ENCODE measurements around the gene PIGQ. TPM values are rescaled to one million over a fixed set of nuclear protein-coding genes. Genes with fewer than 3 reads are reported as not detected.

Gene PIGQ
- total and polyA plus RNA-seq, 11 donors = 16.4 to 39.5 (median 22.0) TPM

DNA sequence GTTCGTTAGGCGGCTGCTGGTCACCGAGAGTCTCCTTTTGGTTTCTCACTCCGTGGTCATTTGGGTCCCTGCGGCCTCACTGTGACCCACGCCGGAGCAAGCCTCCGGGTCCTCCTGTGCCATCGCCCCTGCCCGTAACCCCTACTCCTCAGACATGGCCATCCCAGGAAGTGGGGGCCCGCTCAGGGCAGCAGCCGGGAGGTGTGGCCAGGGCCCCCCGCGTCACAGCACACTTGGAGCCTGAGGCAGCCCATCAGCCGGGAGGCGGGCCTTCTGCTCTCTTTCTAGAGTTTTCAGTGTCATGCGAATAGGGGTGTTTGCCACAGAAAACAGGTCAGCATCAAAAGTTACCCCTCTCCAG lies 53.1 kb downstream of the PIGQ start:
- H3K27ac ChIP-seq = peak overlapping the region in 1 of 12 donors; percentile 69
- peak in 1 of 5 donors; percentile 17 for DNase-seq

DNA sequence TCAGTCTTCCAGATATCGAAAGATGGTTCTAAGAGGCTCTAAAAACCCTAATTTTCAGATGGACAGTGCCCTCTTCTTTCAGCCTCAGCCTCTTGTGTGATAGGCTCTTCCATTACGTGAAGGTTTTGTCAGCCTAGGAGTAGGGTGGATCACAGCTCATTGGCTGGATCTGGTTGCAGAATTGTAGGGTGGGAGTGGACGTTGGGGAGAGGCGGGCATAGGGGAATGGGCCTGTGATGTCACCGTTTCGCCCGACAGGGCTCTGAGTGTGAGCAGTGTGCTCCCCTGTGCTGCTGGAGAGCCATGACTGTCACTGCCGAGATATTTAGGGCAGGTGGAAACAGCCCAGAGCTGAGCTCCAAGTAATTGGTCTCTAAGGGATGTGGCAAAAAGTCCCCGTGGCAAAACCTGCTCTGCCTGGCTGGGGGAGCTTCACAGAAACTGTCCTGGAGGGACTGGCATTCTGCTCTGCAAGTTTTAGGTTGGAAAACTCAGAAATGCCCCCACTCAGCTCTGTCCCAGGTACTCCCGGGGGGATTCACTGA lies 54.8 kb downstream of the PIGQ start:
- Histone ChIP-seq H3K4me1 (peaks cover 0 to 8% (median 3%) of the 10 kb centered on the region in 12 donors), H3K27ac (no peak overlapping the region), H3K36me3 (peaks cover 0 to 39% (median 10%) of the 10 kb centered on the region in 9 donors), H3K9me3 (no peaks in the 10 kb centered on the region), H3K27me3 (no peaks in the 10 kb centered on the region), H3K4me3 (no peak overlapping the region)
- ATAC-seq = no peak
- TF ChIP-seq POLR2A (IDR thresholded peaks at IDR 0.05) = no peak
- TF ChIP-seq, protein P1, sequence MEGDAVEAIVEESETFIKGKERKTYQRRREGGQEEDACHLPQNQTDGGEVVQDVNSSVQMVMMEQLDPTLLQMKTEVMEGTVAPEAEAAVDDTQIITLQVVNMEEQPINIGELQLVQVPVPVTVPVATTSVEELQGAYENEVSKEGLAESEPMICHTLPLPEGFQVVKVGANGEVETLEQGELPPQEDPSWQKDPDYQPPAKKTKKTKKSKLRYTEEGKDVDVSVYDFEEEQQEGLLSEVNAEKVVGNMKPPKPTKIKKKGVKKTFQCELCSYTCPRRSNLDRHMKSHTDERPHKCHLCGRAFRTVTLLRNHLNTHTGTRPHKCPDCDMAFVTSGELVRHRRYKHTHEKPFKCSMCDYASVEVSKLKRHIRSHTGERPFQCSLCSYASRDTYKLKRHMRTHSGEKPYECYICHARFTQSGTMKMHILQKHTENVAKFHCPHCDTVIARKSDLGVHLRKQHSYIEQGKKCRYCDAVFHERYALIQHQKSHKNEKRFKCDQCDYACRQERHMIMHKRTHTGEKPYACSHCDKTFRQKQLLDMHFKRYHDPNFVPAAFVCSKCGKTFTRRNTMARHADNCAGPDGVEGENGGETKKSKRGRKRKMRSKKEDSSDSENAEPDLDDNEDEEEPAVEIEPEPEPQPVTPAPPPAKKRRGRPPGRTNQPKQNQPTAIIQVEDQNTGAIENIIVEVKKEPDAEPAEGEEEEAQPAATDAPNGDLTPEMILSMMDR (IDR thresholded peaks at IDR 0.05) = no peak
- WGBS, 4 donors = 77 to 87% (median 85%) methylated on average over 9 to 10 of the region's 10 CpGs
- no peak for DNase-seq
- intact Hi-C loops (cut with DNase I) = loop anchor here in 3 of 10 donors (5.0 kb wide), 2 partner anchors 32 to 47 kb away; partner anchors contain the start of gene RAB40C (in 2 of the 3)

More for the DNA sequence above, 53.1 kb downstream of the PIGQ start:
- no peak overlapping the region for H3K4me3 ChIP-seq
- no peak for TF ChIP-seq POLR2A (IDR thresholded peaks at IDR 0.05)
- TF ChIP-seq, protein P1 (IDR thresholded peaks at IDR 0.05) = no peak
- H3K36me3 ChIP-seq = peaks cover 0 to 31% (median 11%) of the 10 kb centered on the region in 9 donors
- no peak for ATAC-seq
- 90 to 95% (median 95%) methylated on average over 17 of the region's 17 CpGs for WGBS, 4 donors
- no peaks in the 10 kb centered on the region for H3K9me3 ChIP-seq
- intact Hi-C loops (cut with DNase I) = no loop called here
- no peaks in the 10 kb centered on the region for H3K4me1 ChIP-seq
- no peaks in the 10 kb centered on the region for H3K27me3 ChIP-seq

DNA sequence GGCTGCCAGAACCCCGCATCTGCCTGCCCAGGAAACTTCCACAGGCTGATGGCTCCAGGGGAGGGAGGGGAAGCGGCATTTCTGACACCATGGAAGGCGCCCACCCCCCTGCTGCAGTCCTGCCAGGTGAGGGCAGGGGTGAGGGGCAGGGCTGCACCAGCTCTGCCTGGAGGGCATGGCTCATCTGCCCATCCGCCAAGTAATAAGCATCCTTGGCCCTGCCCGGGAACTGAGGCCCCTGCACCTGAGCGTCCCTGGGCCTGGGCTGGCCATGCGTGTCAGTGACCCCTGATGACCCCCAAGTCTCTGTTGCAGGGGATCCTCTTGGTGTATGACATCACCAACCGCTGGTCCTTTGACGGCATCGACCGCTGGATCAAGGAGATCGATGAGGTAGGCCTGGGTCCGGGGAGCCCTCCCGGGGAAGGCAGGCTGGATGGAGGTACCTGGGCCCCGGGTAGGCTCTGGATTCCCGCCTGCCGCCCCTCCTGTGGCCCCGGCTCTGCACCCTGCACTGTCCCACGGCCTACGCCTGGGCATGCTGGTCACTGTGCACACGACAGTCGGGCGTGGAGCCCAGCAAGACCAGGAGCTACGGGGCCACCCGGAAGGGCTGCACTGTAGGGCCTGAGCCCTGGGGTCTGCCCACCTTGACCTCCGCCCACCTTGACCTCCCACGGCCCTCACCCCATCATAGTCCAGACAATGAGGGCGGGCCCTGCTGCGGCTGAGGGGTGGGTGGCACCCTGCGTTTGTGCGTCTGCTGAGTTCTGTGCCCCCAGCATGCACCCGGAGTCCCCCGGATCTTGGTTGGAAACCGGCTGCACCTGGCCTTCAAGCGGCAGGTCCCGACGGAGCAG lies 55.6 kb downstream of the PIGQ start:
- DNase-seq = no peak
- ATAC-seq = no peak
- no peak overlapping the region for H3K4me3 ChIP-seq
- peaks cover 0 to 39% (median 10%) of the 10 kb centered on the region in 9 donors for H3K36me3 ChIP-seq
- peaks cover 0 to 14% (median 10%) of the 10 kb centered on the region in 12 donors for H3K4me1 ChIP-seq
- H3K27me3 ChIP-seq = no peaks in the 10 kb centered on the region
- H3K27ac ChIP-seq = no peak overlapping the region
- intact Hi-C loops (cut with DNase I) = loop anchor here in 3 of 10 donors (5.0 kb wide), 2 partner anchors 33 to 48 kb away; partner anchors contain the start of gene RAB40C (in 2 of the 3)
- TF ChIP-seq POLR2A (IDR thresholded peaks at IDR 0.05) = no peak
- TF ChIP-seq, protein P1 (IDR thresholded peaks at IDR 0.05) = no peak
- WGBS, 4 donors = 94 to 96% (median 95%) methylated on average over 7 to 37 of the region's 37 CpGs
- no peaks in the 10 kb centered on the region for H3K9me3 ChIP-seq

All from heart left ventricle (tissue), 16 donors.